Osteoblast (primary cell): ENCODE data around the gene LRRFIP2. TPM values are rescaled to one million over a fixed set of nuclear protein-coding genes. Genes with fewer than 3 reads are reported as not detected.
A peak's percentile ranks its signal among the peaks of the same experiment; 100 is the strongest.

Experiments
- DNase-seq: peaks from one replicate; pipeline ENCODE4 v3.0.0; 2011; ENCODE audit warnings: low spot score, mixed read lengths; ENCODE audit not compliant: insufficient read length; ENCODE audit errors: missing footprints
- H2AFZ ChIP-seq: 2 replicates; pipeline ENCODE4 v1.6.0; 2011; ENCODE audit warnings: mild to moderate bottlenecking, low read length
- H3K27ac ChIP-seq: 2 replicates; pipeline ENCODE4 v1.5.1; 2011; ENCODE audit warnings: mild to moderate bottlenecking, low read depth, low read length, moderate library complexity
- H3K27me3 ChIP-seq: 2 replicates; pipeline ENCODE4 v1.6.0; 2012; ENCODE audit warnings: mild to moderate bottlenecking, control low read depth, inconsistent platforms, low read length, moderate library complexity; ENCODE audit not compliant: insufficient read depth
- H3K36me3 ChIP-seq: 2 replicates; pipeline ENCODE4 v1.5.1; 2011; ENCODE audit warnings: mild to moderate bottlenecking, low read length, control low read depth, moderate library complexity; ENCODE audit not compliant: insufficient read depth
- H3K4me1 ChIP-seq: 2 replicates; pipeline ENCODE4 v1.5.1; 2011; ENCODE audit warnings: mild to moderate bottlenecking, low read length, control low read depth, moderate library complexity; ENCODE audit not compliant: insufficient read depth
- H3K4me2 ChIP-seq: 2 replicates; pipeline ENCODE4 v1.6.0; 2011; ENCODE audit warnings: mild to moderate bottlenecking, low read length; ENCODE audit not compliant: insufficient read depth
- H3K4me3 ChIP-seq: fragments of 200-600 bp; sonication (generic); 3 replicates; pipeline ENCODE4 v1.5.1; 2012; ENCODE audit warnings: mild to moderate bottlenecking, low read length, inconsistent platforms; ENCODE audit not compliant: insufficient read depth
- H3K79me2 ChIP-seq: 2 replicates; pipeline ENCODE4 v1.6.0; 2012; ENCODE audit warnings: mild to moderate bottlenecking, low read length, control low read depth, inconsistent platforms; ENCODE audit not compliant: insufficient read depth
- H3K9me3 ChIP-seq: 2 replicates; pipeline ENCODE4 v1.5.1; 2011; ENCODE audit warnings: low read depth, low read length, control low read depth
- H4K20me1 ChIP-seq: 2 replicates; pipeline ENCODE4 v1.6.0; 2012; ENCODE audit warnings: mild to moderate bottlenecking, low read length, control low read depth; ENCODE audit not compliant: insufficient read depth
- CTCF ChIP-seq: IDR thresholded peaks from 2 replicates; pipeline ENCODE4 v1.5.1; 2011; ENCODE audit warnings: mild to moderate bottlenecking, low read depth, low read length, moderate library complexity; ENCODE audit errors: extremely low read depth
- total RNA-seq: library from RNA; depleted of rRNA; stranded (reverse); fragments of >200 nt; gene quantifications from 2 replicates; pipeline ENCODE4 v1.2.3, GENCODE V29; 2012

The LRRFIP2 gene
- total RNA-seq, 1 donor: 71.3 TPM

GRCh38 chr3:37181756-37182155, 7.4 kb upstream of the LRRFIP2 start:
- H3K36me3 ChIP-seq: no peaks in the 10 kb centered on the region
- no peaks in the 10 kb centered on the region for H3K9me3 ChIP-seq
- peak overlapping the region; percentile 40 for H3K27ac ChIP-seq
- DNase-seq: no peak
- no peak for TF ChIP-seq CTCF
- no peak overlapping the region for H3K4me2 ChIP-seq
- H3K4me3 ChIP-seq: no peak overlapping the region
- H2AFZ ChIP-seq: peak overlapping the region; percentile 22
- H3K79me2 ChIP-seq: peaks cover 43% of the 10 kb centered on the region
- no peaks in the 10 kb centered on the region for H4K20me1 ChIP-seq
- peaks cover 35% of the 10 kb centered on the region for H3K4me1 ChIP-seq
- H3K27me3 ChIP-seq: no peaks in the 10 kb centered on the region

- no peaks in the 10 kb centered on the region for H3K27me3 ChIP-seq
- no peak overlapping the region for H3K4me3 ChIP-seq
- no peak overlapping the region for H3K27ac ChIP-seq
- H3K79me2 ChIP-seq: peaks cover 66% of the 10 kb centered on the region
- no peaks in the 10 kb centered on the region for H3K36me3 ChIP-seq
- H4K20me1 ChIP-seq: no peaks in the 10 kb centered on the region
- H3K4me1 ChIP-seq: peaks cover 33% of the 10 kb centered on the region
- no peaks in the 10 kb centered on the region for H3K9me3 ChIP-seq
- DNase-seq: no peak
- no peak overlapping the region for H3K4me2 ChIP-seq
- no peak for TF ChIP-seq CTCF
- no peak overlapping the region for H2AFZ ChIP-seq
These were observed 5.0 kb upstream of the LRRFIP2 start for GRCh38 chr3:37179144-37179967.

GRCh38 chr3:37173806-37174205, 576 bp downstream of the LRRFIP2 start:
- Histone ChIP-seq H3K36me3 (peaks cover 28% of the 10 kb centered on the region), H3K9me3 (no peaks in the 10 kb centered on the region), H3K4me3 (peak overlapping the region; percentile 83), H3K27me3 (no peaks in the 10 kb centered on the region), H4K20me1 (peaks cover 6% of the 10 kb centered on the region), H3K4me2 (peak overlapping the region; percentile 88), H3K79me2 (peaks cover 99% of the 10 kb centered on the region), H3K27ac (peak overlapping the region; percentile 87), H3K4me1 (peaks cover 37% of the 10 kb centered on the region), H2AFZ (no peak overlapping the region)
- TF ChIP-seq CTCF: no peak
- no peak for DNase-seq

- peaks cover 96% of the 10 kb centered on the region for H3K79me2 ChIP-seq
- H3K27me3 ChIP-seq: no peaks in the 10 kb centered on the region
- peaks cover 10% of the 10 kb centered on the region for H4K20me1 ChIP-seq
- DNase-seq: no peak
- H3K4me1 ChIP-seq: peaks cover 27% of the 10 kb centered on the region
- H3K4me3 ChIP-seq: no peak overlapping the region
- peaks cover 28% of the 10 kb centered on the region for H3K36me3 ChIP-seq
- H3K9me3 ChIP-seq: no peaks in the 10 kb centered on the region
- TF ChIP-seq CTCF: no peak
- no peak overlapping the region for H2AFZ ChIP-seq
- peak overlapping the region; percentile 17 for H3K27ac ChIP-seq
- peak overlapping the region; percentile 5 for H3K4me2 ChIP-seq
These were observed 3.2 kb downstream of the LRRFIP2 start for GRCh38 chr3:37171144-37171543.
